PC-3 (cell line): Measurements from ENCODE around the gene TNNC2.

Source experiments
- CTCF ChIP-seq: fragments of 300-600 bp; sonication (generic); conservative IDR thresholded peaks from 2 replicates; pipeline ENCODE4 v1.5.1; 2017; ENCODE audit warnings: antibody characterized with exemption, low read depth, mild to moderate bottlenecking, low read length
- EZH2 ChIP-seq: fragments of 300-600 bp; sonication (generic); IDR thresholded peaks from one replicate; pipeline ENCODE4 v1.6.1; 2017; ENCODE audit warnings: antibody characterized with exemption, mild to moderate bottlenecking, low read length; ENCODE audit not compliant: unreplicated experiment

DNA sequence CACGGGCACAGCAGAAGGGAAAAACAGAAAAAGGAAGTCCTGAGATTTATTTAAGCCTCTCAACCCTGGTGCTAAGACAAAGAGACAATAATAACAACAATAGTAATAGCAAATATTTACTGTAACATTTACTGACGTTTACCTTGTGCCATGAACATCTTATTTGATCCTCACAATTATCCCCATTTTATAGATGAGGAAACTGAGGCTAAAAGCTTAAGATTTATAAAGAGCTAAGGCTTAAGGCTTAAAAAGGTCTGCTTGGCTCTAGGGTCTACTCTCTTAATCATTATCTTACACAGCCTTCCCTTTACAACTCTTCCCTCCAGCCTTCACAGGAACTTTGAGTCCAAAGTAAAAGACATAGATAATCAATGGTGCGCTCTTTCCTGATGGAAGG lies 38.8 kb downstream of the TNNC2 start:
- TF ChIP-seq EZH2 (no peak), CTCF (no peak)
